ENCODE results near the gene CCSER1.

GRCh38 chr4:91085961-91086360, 958.8 kb downstream of the CCSER1 start:
- TF ChIP-seq CTCF (conservative IDR thresholded peaks at IDR 0.05; ENCODE audit: low read depth in 2 of 2) (no peak), POLR2AphosphoS5 (IDR thresholded peaks at IDR 0.05; ENCODE audit: low read depth) (no peak), EZH2 (IDR thresholded peaks at IDR 0.05; ENCODE audit: low read depth, unreplicated experiment) (no peak), EZH2phosphoT487 (IDR thresholded peaks at IDR 0.05; ENCODE audit: unreplicated experiment) (no peak), REST (IDR thresholded peaks at IDR 0.05; ENCODE audit: unreplicated experiment) (no peak), JUNB (IDR thresholded peaks at IDR 0.05; ENCODE audit: unreplicated experiment) (no peak), ETS1 (IDR thresholded peaks at IDR 0.05) (no peak), CREB1 (CRISPR knock-in tag; IDR thresholded peaks at IDR 0.05; ENCODE audit: low read depth) (0 out of 2 replicates have a peak, but pooled peaks have one; percentile 3), ZNF462 (CRISPR knock-in tag; IDR thresholded peaks at IDR 0.05) (no peak), STAT1 (IDR thresholded peaks at IDR 0.05; ENCODE audit: unreplicated experiment) (no peak), ZNF114 (CRISPR knock-in tag; IDR thresholded peaks at IDR 0.05) (no peak), NANOG (IDR thresholded peaks at IDR 0.05; ENCODE audit: borderline replicate concordance) (peak; percentile 95)
